Measurements from ENCODE around the gene RCCD1.
"Not testable (repeated sequence)": the region's sequence is repeated elsewhere in the genome, so short reads cannot be mapped to it uniquely, and the experiment has no call there.

RCCD1 gene

GRCh38 chr15:90907051-90907660 is 47.5 kb upstream of the RCCD1 start:
- Histone ChIP-seq H3K27me3 (ENCODE audit: control insufficient read depth, low read length) (no peaks in the 10 kb centered on the region), H3F3A (ENCODE audit: control insufficient read depth, insufficient read depth) (no peaks in the 10 kb centered on the region), H3K9me2 (replicated peaks; ENCODE audit: control insufficient read depth, low read length) (no peaks in the 10 kb centered on the region), H3K4me1 (ENCODE audit: control insufficient read depth, low read length) (peaks cover 12% of the 10 kb centered on the region), H4K20me1 (ENCODE audit: control insufficient read depth, insufficient read depth, low read depth, low read length) (no peaks in the 10 kb centered on the region), H3K4me3 (ENCODE audit: low read length) (no peak overlapping the region), H3K36me3 (ENCODE audit: control insufficient read depth, low read length) (peaks cover 75% of the 10 kb centered on the region), H3K9me3 (ENCODE audit: control insufficient read depth, insufficient read depth, low read length) (no peaks in the 10 kb centered on the region), H3K4me2 (ENCODE audit: low read length) (no peak overlapping the region), H3K27ac (ENCODE audit: low read depth, low read length) (no peak overlapping the region), H3K79me2 (ENCODE audit: control insufficient read depth, low read length) (peaks cover 23% of the 10 kb centered on the region)
- no peak for TF ChIP-seq EZH2phosphoT487 (IDR thresholded peaks at IDR 0.05; ENCODE audit: borderline replicate concordance, low read length)
- TF ChIP-seq CTCF (IDR thresholded peaks at IDR 0.05; ENCODE audit: low read depth, low read length, poor library complexity, severe bottlenecking): no peak

GRCh38 chr15:90907838-90908507 is 46.7 kb upstream of the RCCD1 start:
- Histone ChIP-seq H3K4me3 (ENCODE audit: low read length) (no peak overlapping the region), H3K79me2 (ENCODE audit: control insufficient read depth, low read length) (peaks cover 23% of the 10 kb centered on the region), H3K4me1 (ENCODE audit: control insufficient read depth, low read length) (peaks cover 12% of the 10 kb centered on the region), H3K36me3 (ENCODE audit: control insufficient read depth, low read length) (peaks cover 84% of the 10 kb centered on the region), H4K20me1 (ENCODE audit: control insufficient read depth, insufficient read depth, low read depth, low read length) (no peaks in the 10 kb centered on the region), H3K27me3 (ENCODE audit: control insufficient read depth, low read length) (no peaks in the 10 kb centered on the region), H3K27ac (ENCODE audit: low read depth, low read length) (no peak overlapping the region), H3K4me2 (ENCODE audit: low read length) (no peak overlapping the region), H3F3A (ENCODE audit: control insufficient read depth, insufficient read depth) (no peaks in the 10 kb centered on the region), H3K9me2 (replicated peaks; ENCODE audit: control insufficient read depth, low read length) (no peaks in the 10 kb centered on the region), H3K9me3 (ENCODE audit: control insufficient read depth, insufficient read depth, low read length) (no peaks in the 10 kb centered on the region)
- TF ChIP-seq EZH2phosphoT487 (IDR thresholded peaks at IDR 0.05; ENCODE audit: borderline replicate concordance, low read length): no peak
- TF ChIP-seq CTCF (IDR thresholded peaks at IDR 0.05; ENCODE audit: low read depth, low read length, poor library complexity, severe bottlenecking): no peak

GRCh38 chr15:90909449-90909848 is 45.2 kb upstream of the RCCD1 start:
- not testable (repeated sequence) for H3K27ac ChIP-seq (ENCODE audit: low read depth, low read length); H3K4me1 ChIP-seq (ENCODE audit: control insufficient read depth, low read length); H3K9me2 ChIP-seq (replicated peaks; ENCODE audit: control insufficient read depth, low read length); H3F3A ChIP-seq (ENCODE audit: control insufficient read depth, insufficient read depth); H3K4me2 ChIP-seq (ENCODE audit: low read length); H3K9me3 ChIP-seq (ENCODE audit: control insufficient read depth, insufficient read depth, low read length); H4K20me1 ChIP-seq (ENCODE audit: control insufficient read depth, insufficient read depth, low read depth, low read length); H3K27me3 ChIP-seq (ENCODE audit: control insufficient read depth, low read length); H3K4me3 ChIP-seq (ENCODE audit: low read length)
- Histone ChIP-seq H3K79me2 (ENCODE audit: control insufficient read depth, low read length) (peaks cover 11% of the 10 kb centered on the region), H3K36me3 (ENCODE audit: control insufficient read depth, low read length) (peaks cover 93% of the 10 kb centered on the region)

- no peak for TF ChIP-seq CTCF (IDR thresholded peaks at IDR 0.05; ENCODE audit: low read depth, low read length, poor library complexity, severe bottlenecking)
- no peak for TF ChIP-seq EZH2phosphoT487 (IDR thresholded peaks at IDR 0.05; ENCODE audit: borderline replicate concordance, low read length)
- Histone ChIP-seq H3K9me3 (ENCODE audit: control insufficient read depth, insufficient read depth, low read length) (no peaks in the 10 kb centered on the region), H3F3A (ENCODE audit: control insufficient read depth, insufficient read depth) (no peaks in the 10 kb centered on the region), H3K27ac (ENCODE audit: low read depth, low read length) (no peak overlapping the region), H3K9me2 (replicated peaks; ENCODE audit: control insufficient read depth, low read length) (no peaks in the 10 kb centered on the region), H3K4me3 (ENCODE audit: low read length) (no peak overlapping the region), H4K20me1 (ENCODE audit: control insufficient read depth, insufficient read depth, low read depth, low read length) (no peaks in the 10 kb centered on the region), H3K36me3 (ENCODE audit: control insufficient read depth, low read length) (peaks cover 93% of the 10 kb centered on the region), H3K4me1 (ENCODE audit: control insufficient read depth, low read length) (peaks cover 2% of the 10 kb centered on the region), H3K79me2 (ENCODE audit: control insufficient read depth, low read length) (peaks cover 6% of the 10 kb centered on the region), H3K4me2 (ENCODE audit: low read length) (no peak overlapping the region), H3K27me3 (ENCODE audit: control insufficient read depth, low read length) (no peaks in the 10 kb centered on the region)
Observed at GRCh38 chr15:90909976-90910375, 44.7 kb upstream of the RCCD1 start.

Data from DOHH2 (cell line).